Measurements from ENCODE around the gene RELCH. TPM values are rescaled to one million over a fixed set of nuclear protein-coding genes. Genes with fewer than 3 reads are reported as not detected.

Gene RELCH
- total and polyA plus RNA-seq, 10 of the 15 experiments (the other 5 are each of a cell fraction or from before 2014, with no cell fraction given), result 3.1 to 23.6 (median 14.5) TPM

DNA sequence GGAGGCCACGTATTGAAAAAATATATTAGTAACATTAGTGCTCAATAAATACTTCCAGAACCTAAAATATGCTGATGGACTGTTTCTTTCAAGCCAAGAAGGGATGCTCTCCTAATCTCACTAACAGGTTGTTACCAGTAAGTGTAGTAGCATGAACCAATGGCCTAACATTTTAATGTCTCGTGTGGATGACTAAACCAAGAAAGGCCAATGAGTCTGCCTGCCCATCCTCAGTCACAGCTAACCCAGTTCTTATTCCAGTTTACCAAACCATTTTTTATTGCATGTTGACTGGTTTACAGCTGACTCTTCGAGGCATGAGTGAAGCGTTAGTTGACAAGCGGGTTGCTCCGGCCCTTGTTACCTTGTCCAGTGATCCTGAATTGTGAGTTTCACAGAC lies 93.0 kb downstream of the RELCH start:
- no peaks in the 10 kb centered on the region for H3K9me3 ChIP-seq (replicated peaks; ENCODE audit: control insufficient read depth, insufficient read depth, low read length)
- ATAC-seq, result no peak
- peaks cover 2 to 13% of the 10 kb centered on the region in 2 experiments for H3K36me3 ChIP-seq (ENCODE audit: control insufficient read depth in 2 of 2, insufficient read depth in 2 of 2, low read length in 1 of 2)
- ChIA-PET SMC1A (ENCODE audit: uncharacterized antibody, unreplicated experiment) (interaction anchor here (0.9 to 1.4 kb wide), 3 partner anchors 14 to 43 kb away, joined by 3 to 4 read pairs (median 3); no protein-coding TSS in a partner anchor), POLR2A (interaction anchor here (0.6 kb wide), 1 partner anchor 33 kb away, joined by 3 read pairs; no protein-coding TSS in a partner anchor), RAD21 (ENCODE audit: unreplicated experiment) (no interaction called here), CTCF (interaction anchor here (1.0 to 3.3 kb wide), 2 partner anchors 21 to 31 kb away, joined by 3 to 16 read pairs; no protein-coding TSS in a partner anchor)
- no peak for DNase-seq (ENCODE audit: low read depth, low spot score)
- H3K4me3 ChIP-seq, result no peak overlapping the region
- no peak for FAIRE-seq
- H3K4me2 ChIP-seq (ENCODE audit: control insufficient read depth, insufficient read depth), result no peak overlapping the region
- TF ChIP-seq ZBTB40 (IDR thresholded peaks at IDR 0.05; ENCODE audit: borderline replicate concordance), result no peak
- TF ChIP-seq NFIC (IDR thresholded peaks at IDR 0.05; ENCODE audit: low read depth, low read length), result no peak
- TF ChIP-seq RB1 (IDR thresholded peaks at IDR 0.05; ENCODE audit: borderline replicate concordance), result no peak
- TF ChIP-seq YY1 (IDR thresholded peaks at IDR 0.05; ENCODE audit: low read depth, low read length), result no peak
- TF ChIP-seq JUNB (IDR thresholded peaks at IDR 0.05), result no peak
- no peak for TF ChIP-seq NFYB (IDR thresholded peaks at IDR 0.05; ENCODE audit: insufficient read depth, low read depth, low read length)
- H4K20me1 ChIP-seq (ENCODE audit: control insufficient read depth, insufficient read depth), result no peaks in the 10 kb centered on the region
- intact Hi-C loops (cut with micrococcal nuclease; ENCODE audit: unreplicated experiment), result no loop called here
- H3K27ac ChIP-seq (ENCODE audit: control insufficient read depth, insufficient read depth), result no peak overlapping the region
- H3K27me3 ChIP-seq (replicated peaks in 1 of 2; ENCODE audit: control insufficient read depth in 2 of 2, insufficient read depth in 2 of 2, low read length in 1 of 2), result no peaks in the 10 kb centered on the region
- no peaks in the 10 kb centered on the region for H3K79me2 ChIP-seq (ENCODE audit: control insufficient read depth, insufficient read depth, low read length)
- H3K9ac ChIP-seq (ENCODE audit: control insufficient read depth, insufficient read depth, low read length), result no peak overlapping the region
- 90% methylated on average over 6 of the region's 6 CpGs for WGBS (ENCODE audit: insufficient coverage, insufficient replicate concordance, low lambda C conversion rate, missing lambda C conversion rate)
- H3K4me1 ChIP-seq (ENCODE audit: control insufficient read depth, insufficient read depth, low read length), result peaks cover 7% of the 10 kb centered on the region
- BruUV-seq (replicated peaks), result no TSS peak
- H2AFZ ChIP-seq (ENCODE audit: control insufficient read depth, low read depth, low read length), result no peak overlapping the region
- in situ Hi-C loops (cut with MboI), result no loop called here
